Left renal pelvis (tissue), 4 donors: ENCODE results near the gene HPD. TPM values are rescaled to one million over a fixed set of nuclear protein-coding genes. Genes with fewer than 3 reads are reported as not detected.

ENCODE experiments used
- DNase-seq, 4 donors: peaks; one replicate each; pipeline ENCODE4 v3.0.0-alpha.2; 2013; ENCODE audit warnings: low read depth in 4 of 4, low spot score in 3 of 4
- polyA plus RNA-seq, 4 donors: library from polyadenylated mRNA; unstranded; fragments of 120-200 nt; gene quantifications; one replicate each; pipeline ENCODE4 v1.2.1, GENCODE V29; 2013; ENCODE audit not compliant: insufficient read length in 4 of 4

The HPD gene
- polyA plus RNA-seq, 4 donors, result 0.74 to 4.5 (median 2.6) TPM

GRCh38 chr12:121812320-121812871, 46.3 kb downstream of the HPD start:
- no peak for DNase-seq

- no peak for DNase-seq
These were observed 47.0 kb downstream of the HPD start for GRCh38 chr12:121811434-121812319.

- DNase-seq, result no peak
These were observed 47.7 kb downstream of the HPD start for GRCh38 chr12:121810833-121811433.

GRCh38 chr12:121810234-121810817, 48.3 kb downstream of the HPD start:
- no peak for DNase-seq

GRCh38 chr12:121809712-121810116, 48.9 kb downstream of the HPD start:
- no peak for DNase-seq

GRCh38 chr12:121808623-121809022, 50.0 kb downstream of the HPD start:
- DNase-seq, result no peak

GRCh38 chr12:121807642-121808347, 50.9 kb downstream of the HPD start:
- DNase-seq, result no peak

GRCh38 chr12:121806546-121807423, 51.9 kb downstream of the HPD start:
- DNase-seq, result no peak

- DNase-seq, result no peak
These were observed 52.6 kb downstream of the HPD start for GRCh38 chr12:121806009-121806545.

- no peak for DNase-seq
These were observed 53.3 kb downstream of the HPD start for GRCh38 chr12:121805171-121806008.

GRCh38 chr12:121804417-121805111, 54.1 kb downstream of the HPD start:
- no peak for DNase-seq

- no peak for DNase-seq
These were observed 54.7 kb downstream of the HPD start, which contains the start of gene SETD1B for GRCh38 chr12:121803861-121804416. Gene SETD1B, plus strand, starts transcription at chr12:121804009. Its CDS starts 729 bp downstream, at chr12:121804738.

- DNase-seq, result peak; percentile 88 to 94 (median 92)
These were observed 55.6 kb downstream of the HPD start for GRCh38 chr12:121802843-121803698.

- no peak for DNase-seq
These were observed 56.2 kb downstream of the HPD start for GRCh38 chr12:121802485-121802842.

- no peak for DNase-seq
These were observed 56.8 kb downstream of the HPD start for GRCh38 chr12:121801595-121802484.
